HG02763 (cell line): ENCODE results near the gene NUP50.

Experiments
- ATAC-seq: cut with Tn5 transposase; IDR thresholded peaks from one replicate; pipeline ENCODE4 v1.9.1; 2021; ENCODE audit warnings: mild to moderate bottlenecking, moderate library complexity; ENCODE audit not compliant: unreplicated experiment

NUP50 gene

GRCh38 chr22:45163451-45164269 is at the start of gene NUP50:
Gene NUP50 (plus strand): TSS chr22:45163925. CDS start chr22:45168178, 4,253 bp downstream.
- peak; percentile 78 for ATAC-seq

DNA sequence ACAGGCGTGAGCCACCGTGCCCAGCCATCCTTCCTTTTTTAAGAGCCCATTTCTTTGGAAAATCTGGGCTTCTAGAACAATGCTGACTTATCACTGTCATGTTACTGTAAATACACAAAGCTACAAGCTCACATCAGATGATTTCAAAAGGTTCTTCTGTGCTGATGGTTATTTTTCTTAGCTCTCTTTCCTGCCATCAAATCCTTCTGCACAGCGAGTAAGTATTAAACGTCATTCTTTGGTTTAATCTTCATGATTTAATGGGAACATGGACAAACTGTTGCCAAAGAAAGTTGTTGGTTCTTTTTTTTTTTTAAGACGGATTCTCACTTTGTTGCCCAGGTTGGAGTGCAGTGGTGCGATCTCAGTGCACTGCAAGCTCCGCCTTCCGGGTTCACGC is 43.3 kb upstream of the NUP50 start:
- ATAC-seq: no peak

- ATAC-seq: no peak
Measured at GRCh38 chr22:45120931-45121330, 42.8 kb upstream of the NUP50 start.

DNA sequence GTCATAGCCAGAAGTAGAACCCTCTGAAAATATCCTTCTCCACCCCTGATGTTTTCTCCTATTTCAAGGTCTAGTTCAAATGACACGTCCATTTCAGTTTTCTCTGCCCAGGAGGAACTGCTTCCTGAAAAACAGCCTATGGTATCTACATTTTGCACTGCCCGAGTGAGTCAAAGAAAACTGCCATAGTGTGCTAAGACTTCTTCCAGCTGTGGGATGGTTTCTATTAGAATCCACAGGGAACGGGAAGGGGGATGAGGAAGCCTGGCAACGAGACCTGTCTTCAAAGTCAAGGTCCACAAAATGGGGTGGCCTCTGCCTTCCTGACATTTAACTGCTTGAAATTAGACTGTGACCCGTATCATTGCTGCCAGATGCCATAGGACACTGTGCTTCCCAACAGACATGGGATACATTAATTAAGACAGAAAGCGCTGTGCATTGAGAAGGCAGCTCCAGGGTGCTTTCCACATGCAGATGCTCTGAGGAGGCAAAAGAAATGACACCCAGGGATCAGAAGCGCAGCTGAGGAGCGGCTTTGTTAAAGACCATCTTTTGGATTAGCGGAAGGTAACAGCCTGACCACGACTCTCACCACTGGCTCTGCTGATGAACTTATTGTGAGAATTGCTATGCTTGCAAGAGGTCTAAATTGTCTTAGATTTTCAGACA is 39.4 kb upstream of the NUP50 start:
- ATAC-seq: no peak

GRCh38 chr22:45125188-45125587 is 38.5 kb upstream of the NUP50 start:
- no peak for ATAC-seq

DNA sequence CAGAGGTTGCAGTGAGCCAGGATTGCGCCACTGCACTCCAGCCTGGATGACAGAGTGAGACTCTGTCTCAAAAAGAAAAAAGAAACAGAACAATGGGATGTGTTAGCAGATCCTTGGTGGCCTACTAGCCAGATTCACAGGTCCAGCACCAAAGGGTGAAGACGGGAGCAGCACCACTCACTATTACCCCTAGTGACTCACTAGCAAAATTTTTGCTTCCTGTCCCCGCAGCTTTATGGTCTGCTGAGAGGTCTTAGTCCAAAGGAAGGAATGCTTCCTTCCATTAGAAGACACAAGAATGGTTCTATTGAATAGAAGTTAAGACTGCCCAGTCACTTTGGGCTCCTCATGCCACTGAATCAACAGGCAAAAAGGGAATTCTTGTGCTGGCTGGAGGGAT is 35.9 kb upstream of the NUP50 start:
- no peak for ATAC-seq

DNA sequence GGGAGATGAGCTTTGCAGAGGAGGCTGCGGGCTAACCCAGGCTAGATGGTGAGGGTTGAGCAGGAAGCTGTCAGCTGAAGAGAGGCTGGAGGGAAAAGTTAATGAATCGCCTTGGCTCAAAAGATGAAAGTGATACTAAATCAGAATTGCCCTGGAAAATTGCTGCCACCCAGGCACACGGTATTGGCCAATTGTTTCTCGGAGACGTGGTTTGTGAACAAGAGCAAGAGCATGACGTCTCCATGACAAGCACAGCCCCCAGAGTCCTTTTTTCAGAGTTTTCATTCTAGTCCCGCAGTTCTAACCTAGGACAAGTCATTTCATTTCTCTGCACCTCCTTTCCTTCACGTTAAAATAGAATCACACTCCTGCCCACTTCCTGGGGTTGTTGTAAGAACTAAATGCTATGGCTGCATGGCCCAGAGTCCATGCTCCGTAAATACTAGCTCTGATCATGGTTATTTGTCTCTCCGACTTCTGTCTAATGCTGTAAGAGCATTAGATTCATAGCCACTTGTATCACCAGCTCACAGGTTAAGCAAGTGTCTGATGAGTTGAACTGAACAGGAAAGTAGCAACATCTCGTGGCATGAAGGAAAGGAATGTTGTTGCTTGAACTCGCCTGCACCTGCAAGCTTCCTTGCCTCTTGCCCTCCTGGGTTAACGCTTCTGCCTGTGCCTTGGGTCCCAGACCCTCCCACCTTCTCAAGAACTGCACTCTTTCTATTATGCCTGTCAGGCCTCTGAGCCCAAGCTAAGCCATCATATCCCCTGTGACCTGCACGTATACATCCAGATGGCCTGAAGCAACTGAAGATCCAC is 33.8 kb upstream of the NUP50 start:
- ATAC-seq: no peak

DNA sequence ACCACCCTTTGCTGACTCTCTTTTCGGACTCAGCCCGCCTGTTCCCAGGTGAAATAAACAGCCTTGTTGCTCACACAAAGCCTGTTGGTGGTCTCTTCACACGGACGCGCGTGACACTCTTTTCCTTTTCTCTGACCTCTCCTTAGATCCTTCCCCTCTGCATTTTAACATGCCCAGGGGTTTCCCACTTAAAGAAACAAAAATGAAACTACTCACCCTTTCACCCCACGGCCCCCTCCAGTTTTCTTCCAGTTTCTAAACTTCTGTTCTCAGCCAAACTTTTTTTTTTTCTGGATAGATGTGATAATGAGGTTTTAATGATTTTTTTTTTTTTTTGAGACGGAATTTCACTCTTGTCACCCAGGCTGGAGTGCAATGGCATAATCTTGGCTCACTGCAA is 32.8 kb upstream of the NUP50 start:
- ATAC-seq: no peak

GRCh38 chr22:45131749-45132148 is 32.0 kb upstream of the NUP50 start:
- no peak for ATAC-seq

DNA sequence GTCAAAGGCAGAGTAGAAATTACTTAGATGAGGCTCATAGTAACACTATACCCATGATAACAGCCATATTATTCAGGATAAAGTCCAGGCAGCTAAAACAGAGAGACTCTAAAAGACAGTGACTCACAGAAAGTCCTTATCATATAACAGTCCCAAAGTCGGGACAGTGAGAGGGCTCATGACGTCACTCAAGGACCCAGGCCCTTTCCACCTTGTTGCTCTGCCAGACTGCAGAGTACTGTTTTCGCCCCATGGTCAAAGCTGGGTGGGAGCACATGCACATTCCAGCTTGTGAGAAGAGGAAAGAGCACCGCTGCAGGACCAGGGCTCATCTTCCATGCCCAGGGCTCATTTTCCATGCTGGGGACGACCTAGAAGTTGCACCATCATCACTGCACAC is 29.4 kb upstream of the NUP50 start:
- no peak for ATAC-seq

- ATAC-seq: no peak
Measured at GRCh38 chr22:45136594-45136993, 27.1 kb upstream of the NUP50 start.

- no peak for ATAC-seq
Measured at GRCh38 chr22:45139693-45140092, 24.0 kb upstream of the NUP50 start.

- no peak for ATAC-seq
Measured at GRCh38 chr22:45142376-45142775, 21.3 kb upstream of the NUP50 start.

- no peak for ATAC-seq
Measured at GRCh38 chr22:45144916-45145315, 18.8 kb upstream of the NUP50 start.

DNA sequence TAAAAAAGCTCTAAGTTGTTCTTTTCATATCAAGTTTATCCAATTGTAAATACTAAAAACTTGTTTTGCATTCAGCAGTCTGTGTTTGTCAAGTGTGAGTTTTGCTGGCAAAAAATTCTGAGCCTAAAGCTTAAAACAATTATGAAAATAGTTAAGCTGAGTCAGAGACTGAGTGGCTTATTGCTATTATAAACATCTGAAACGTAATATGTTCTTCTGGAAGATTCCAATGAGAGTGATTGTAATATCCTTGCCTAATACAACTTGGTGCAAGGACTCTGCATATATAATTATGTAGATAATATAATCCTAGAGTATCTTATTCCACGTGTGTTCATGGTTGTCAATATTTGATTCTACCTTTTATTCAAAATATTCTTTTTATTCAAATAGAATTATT is 14.1 kb upstream of the NUP50 start:
- ATAC-seq: no peak

- no peak for ATAC-seq
Measured at GRCh38 chr22:45150139-45150538, 13.6 kb upstream of the NUP50 start.

- no peak for ATAC-seq
Measured at GRCh38 chr22:45151503-45151902, 12.2 kb upstream of the NUP50 start.

- no peak for ATAC-seq
Measured at GRCh38 chr22:45154383-45154782, 9.3 kb upstream of the NUP50 start.

DNA sequence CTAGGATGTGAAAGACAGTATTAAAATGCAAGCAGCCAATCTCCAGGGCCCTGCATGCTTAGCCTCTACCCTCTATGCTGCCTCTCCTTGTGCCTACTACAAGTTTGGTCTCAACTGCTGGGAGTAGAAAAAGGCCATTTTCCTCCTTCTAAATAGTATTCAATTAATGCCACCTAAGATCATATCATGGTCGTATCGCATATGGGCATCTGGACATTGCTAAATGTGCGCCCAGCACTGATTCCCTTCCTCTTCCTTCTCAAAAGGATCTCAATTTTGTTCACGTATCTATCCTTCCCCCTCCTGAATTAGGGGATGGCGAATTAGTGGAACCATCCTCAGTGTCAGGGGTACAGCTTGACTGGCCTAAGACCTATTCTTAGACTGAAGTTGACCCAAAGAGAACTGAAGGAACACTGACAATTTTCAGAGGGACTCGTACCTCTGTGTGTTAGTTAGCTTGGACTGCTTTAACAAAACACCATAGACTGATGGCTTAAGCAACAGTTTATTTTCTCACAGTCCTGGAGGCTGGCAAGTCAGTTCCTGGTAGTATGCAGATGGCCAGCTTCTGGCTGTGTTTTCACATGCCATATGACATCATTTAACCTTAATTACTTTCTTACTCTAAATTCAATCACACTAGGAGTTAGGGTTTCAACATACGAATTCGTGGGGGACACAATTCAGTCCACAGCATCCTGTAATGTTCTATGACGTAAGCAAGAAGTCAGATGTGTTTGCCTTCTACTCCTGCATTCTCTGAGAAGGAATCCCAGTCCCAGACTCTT is 8.5 kb upstream of the NUP50 start:
- ATAC-seq: no peak

- ATAC-seq: no peak
Measured at GRCh38 chr22:45157907-45158306, 5.8 kb upstream of the NUP50 start.
